Stimulated activated CD8-positive, alpha-beta memory T cell treated with anti-CD3 and anti-CD28 coated beads, Interleukin-7, amount 100 ng/mL, for 24 hours (primary cell): ENCODE data around the gene LRP1.

Experiments
- DNase-seq: peaks from one replicate; pipeline ENCODE4 v3.0.0-alpha.2; 2020; ENCODE audit warnings: low read depth

Gene LRP1

GRCh38 chr12:57194253-57194652 is 66.0 kb downstream of the LRP1 start:
- no peak for DNase-seq

- no peak for DNase-seq
These were observed 66.9 kb downstream of the LRP1 start for GRCh38 chr12:57195186-57195585.

- DNase-seq, result no peak
These were observed 67.5 kb downstream of the LRP1 start for GRCh38 chr12:57195611-57196371.

GRCh38 chr12:57196439-57196838 is 68.2 kb downstream of the LRP1 start:
- no peak for DNase-seq

- no peak for DNase-seq
These were observed 68.7 kb downstream of the LRP1 start for GRCh38 chr12:57196956-57197355.

GRCh38 chr12:57198329-57198728 is 70.0 kb downstream of the LRP1 start:
- no peak for DNase-seq

GRCh38 chr12:57199191-57199590 is 70.9 kb downstream of the LRP1 start:
- no peak for DNase-seq

GRCh38 chr12:57200497-57200896 is 72.2 kb downstream of the LRP1 start:
- no peak for DNase-seq

GRCh38 chr12:57201219-57201618 is 72.9 kb downstream of the LRP1 start:
- DNase-seq, result no peak

- DNase-seq, result no peak
These were observed 73.3 kb downstream of the LRP1 start for GRCh38 chr12:57201631-57202030.

- DNase-seq, result no peak
These were observed 74.0 kb downstream of the LRP1 start for GRCh38 chr12:57202321-57202720.

GRCh38 chr12:57203201-57203600 is 74.9 kb downstream of the LRP1 start:
- DNase-seq, result no peak

GRCh38 chr12:57203791-57204190 is 75.5 kb downstream of the LRP1 start:
- DNase-seq, result no peak

GRCh38 chr12:57204454-57204853 is 76.2 kb downstream of the LRP1 start:
- DNase-seq, result no peak

- DNase-seq, result no peak
These were observed 76.9 kb downstream of the LRP1 start for GRCh38 chr12:57205186-57205585.

GRCh38 chr12:57205931-57206330 is 77.6 kb downstream of the LRP1 start:
- DNase-seq, result no peak

GRCh38 chr12:57207731-57208630 is 79.7 kb downstream of the LRP1 start:
- DNase-seq, result no peak

GRCh38 chr12:57208631-57209282 is 80.5 kb downstream of the LRP1 start:
- no peak for DNase-seq

- DNase-seq, result no peak
These were observed 81.6 kb downstream of the LRP1 start for GRCh38 chr12:57209916-57210315.

- DNase-seq, result no peak
These were observed 82.2 kb downstream of the LRP1 start for GRCh38 chr12:57210461-57210860.

GRCh38 chr12:57210926-57211692 is 82.8 kb downstream of the LRP1 start:
- DNase-seq, result no peak
